A673 (cell line): ENCODE measurements around the gene GJB5. TPM values are rescaled to one million over a fixed set of nuclear protein-coding genes. Genes with fewer than 3 reads are reported as not detected.

ENCODE experiments used
- BruUV-seq: library from RNA; stranded (reverse); fragments of 400-500 nt; replicated peaks from 2 replicates; lab custom pipeline; 2021; lab: Mats Ljungman, UMichigan
- CTCF ChIA-PET: fragments of 300-600 bp; sonication (Branson Sonifier 250); formaldehyde crosslinking; loops from one replicate; lab custom pipeline; 2022; ENCODE audit warnings: antibody characterized with exemption; lab: Charles Lee
- POLR2A ChIA-PET: fragments of 300-600 bp; sonication (Branson Sonifier 250); formaldehyde crosslinking; loops from one replicate; lab custom pipeline; 2022; ENCODE audit warnings: antibody characterized with exemption; ENCODE audit not compliant: low non-redundant PET; lab: Charles Lee
- DNase-seq: peaks from one replicate; pipeline ENCODE4 v3.0.0-alpha.2; 2015; ENCODE audit warnings: low spot score
- H3K27ac ChIP-seq: fragments of 200-600 bp; sonication (generic); 2 replicates; pipeline ENCODE4 v1.5.1; 2016; ENCODE audit warnings: mixed run types, low read depth, mild to moderate bottlenecking, mixed read lengths, antibody characterized with exemption, low read length; ENCODE audit not compliant: poor library complexity, severe bottlenecking
- H3K27me3 ChIP-seq: fragments of 200-600 bp; sonication (generic); replicated peaks from 2 replicates; pipeline ENCODE4 v1.6.1; 2017; ENCODE audit warnings: mixed run types, low read depth, mild to moderate bottlenecking, mixed read lengths, antibody characterized with exemption, low read length; ENCODE audit not compliant: insufficient read depth, poor library complexity
- H3K36me3 ChIP-seq: fragments of 200-600 bp; sonication (generic); 2 replicates; pipeline ENCODE4 v1.6.1; 2016; ENCODE audit warnings: mixed run types, mild to moderate bottlenecking, mixed read lengths, antibody characterized with exemption, low read length; ENCODE audit not compliant: insufficient read depth, poor library complexity, severe bottlenecking
- H3K4me1 ChIP-seq: fragments of 200-600 bp; sonication (generic); 2 replicates; pipeline ENCODE4 v1.6.1; 2017; ENCODE audit warnings: mixed run types, mild to moderate bottlenecking, mixed read lengths, antibody characterized with exemption, low read length; ENCODE audit not compliant: insufficient read depth, poor library complexity, severe bottlenecking
- H3K4me3 ChIP-seq: fragments of 200-600 bp; sonication (generic); 2 replicates; pipeline ENCODE4 v1.5.1; 2016; ENCODE audit warnings: low read depth, mixed run types, mild to moderate bottlenecking, mixed read lengths, low read length; ENCODE audit not compliant: poor library complexity, severe bottlenecking
- H3K9me3 ChIP-seq: fragments of 200-600 bp; sonication (generic); 2 replicates; pipeline ENCODE4 v1.6.1; 2016; ENCODE audit warnings: mixed run types, low read depth, mild to moderate bottlenecking, mixed read lengths, antibody characterized with exemption, low read length; ENCODE audit not compliant: poor library complexity, severe bottlenecking
- EZH2 ChIP-seq: fragments of 200-600 bp; sonication (generic); IDR thresholded peaks from 2 replicates; pipeline ENCODE4 v1.6.1; 2017; ENCODE audit warnings: borderline replicate concordance, low read depth, mild to moderate bottlenecking, mixed read lengths, antibody characterized with exemption, low read length; ENCODE audit not compliant: poor library complexity, severe bottlenecking
- intact Hi-C: fragments of 100-400 bp; cut with micrococcal nuclease; formaldehyde crosslinking; loops from one replicate; pipeline ENCODE4 v1.10.0; 2022; ENCODE audit not compliant: unreplicated experiment
- total RNA-seq: library from RNA; stranded (reverse); gene quantifications from 2 replicates; pipeline ENCODE4 v1.2.3, GENCODE V29; 2021
- TF ChIP-seq, protein P1 (sequence below): fragments of 300-800, 200-600 bp; sonication (generic); conservative IDR thresholded peaks from 2 replicates; pipeline ENCODE4 v1.5.1; 2017; ENCODE audit warnings: low read depth, mild to moderate bottlenecking, antibody characterized with exemption, low read length, moderate library complexity, mixed read lengths

The GJB5 gene
- total RNA-seq, 1 experiment from 2014 or later: not detected

DNA sequence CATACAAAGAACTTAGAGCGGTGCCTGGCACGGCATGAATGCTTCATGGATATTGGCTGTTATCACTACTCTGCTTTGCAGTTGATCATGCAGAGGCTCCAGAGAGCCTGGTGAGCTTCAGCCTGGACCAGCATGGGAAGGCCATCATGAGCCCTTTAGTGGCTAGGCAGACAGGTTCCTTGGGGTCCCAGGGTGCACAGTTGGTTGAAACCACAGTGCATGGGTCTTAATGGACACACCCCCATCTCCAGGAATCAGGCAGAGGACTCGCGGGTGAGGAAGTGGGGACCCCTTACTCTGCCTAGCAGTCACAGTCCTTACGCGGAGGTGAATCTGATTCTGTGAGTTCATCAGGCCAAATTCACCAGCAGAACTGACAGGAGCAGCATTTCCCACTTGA is 1.1 kb downstream of the GJB5 start:
- intact Hi-C loops: no loop called here
- TF ChIP-seq, protein P1, sequence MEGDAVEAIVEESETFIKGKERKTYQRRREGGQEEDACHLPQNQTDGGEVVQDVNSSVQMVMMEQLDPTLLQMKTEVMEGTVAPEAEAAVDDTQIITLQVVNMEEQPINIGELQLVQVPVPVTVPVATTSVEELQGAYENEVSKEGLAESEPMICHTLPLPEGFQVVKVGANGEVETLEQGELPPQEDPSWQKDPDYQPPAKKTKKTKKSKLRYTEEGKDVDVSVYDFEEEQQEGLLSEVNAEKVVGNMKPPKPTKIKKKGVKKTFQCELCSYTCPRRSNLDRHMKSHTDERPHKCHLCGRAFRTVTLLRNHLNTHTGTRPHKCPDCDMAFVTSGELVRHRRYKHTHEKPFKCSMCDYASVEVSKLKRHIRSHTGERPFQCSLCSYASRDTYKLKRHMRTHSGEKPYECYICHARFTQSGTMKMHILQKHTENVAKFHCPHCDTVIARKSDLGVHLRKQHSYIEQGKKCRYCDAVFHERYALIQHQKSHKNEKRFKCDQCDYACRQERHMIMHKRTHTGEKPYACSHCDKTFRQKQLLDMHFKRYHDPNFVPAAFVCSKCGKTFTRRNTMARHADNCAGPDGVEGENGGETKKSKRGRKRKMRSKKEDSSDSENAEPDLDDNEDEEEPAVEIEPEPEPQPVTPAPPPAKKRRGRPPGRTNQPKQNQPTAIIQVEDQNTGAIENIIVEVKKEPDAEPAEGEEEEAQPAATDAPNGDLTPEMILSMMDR: no peak
- TF ChIP-seq EZH2: no peak
- CTCF ChIA-PET: no interaction called here
- Histone ChIP-seq H3K36me3 (no peaks in the 10 kb centered on the region), H3K9me3 (no peaks in the 10 kb centered on the region), H3K4me1 (no peaks in the 10 kb centered on the region), H3K27me3 (peaks cover 4% of the 10 kb centered on the region), H3K27ac (no peak overlapping the region), H3K4me3 (no peak overlapping the region)
- POLR2A ChIA-PET: no interaction called here
- DNase-seq: no peak
- no TSS peak for BruUV-seq

DNA sequence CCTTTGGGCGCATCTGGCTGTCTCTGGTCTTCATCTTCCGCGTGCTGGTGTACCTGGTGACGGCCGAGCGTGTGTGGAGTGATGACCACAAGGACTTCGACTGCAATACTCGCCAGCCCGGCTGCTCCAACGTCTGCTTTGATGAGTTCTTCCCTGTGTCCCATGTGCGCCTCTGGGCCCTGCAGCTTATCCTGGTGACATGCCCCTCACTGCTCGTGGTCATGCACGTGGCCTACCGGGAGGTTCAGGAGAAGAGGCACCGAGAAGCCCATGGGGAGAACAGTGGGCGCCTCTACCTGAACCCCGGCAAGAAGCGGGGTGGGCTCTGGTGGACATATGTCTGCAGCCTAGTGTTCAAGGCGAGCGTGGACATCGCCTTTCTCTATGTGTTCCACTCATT is 2.5 kb downstream of the GJB5 start:
- H3K27me3 ChIP-seq: peaks cover 4% of the 10 kb centered on the region
- no peaks in the 10 kb centered on the region for H3K4me1 ChIP-seq
- intact Hi-C loops: no loop called here
- no peaks in the 10 kb centered on the region for H3K36me3 ChIP-seq
- no peaks in the 10 kb centered on the region for H3K9me3 ChIP-seq
- TF ChIP-seq, protein P1: no peak
- TF ChIP-seq EZH2: no peak
- no peak for DNase-seq
- H3K4me3 ChIP-seq: no peak overlapping the region
- no peak overlapping the region for H3K27ac ChIP-seq
- BruUV-seq: no TSS peak
- ChIA-PET POLR2A (interaction anchor here (0.6 kb wide), 1 partner anchor 78 kb away, joined by 3 read pairs; no protein-coding TSS in a partner anchor), CTCF (no interaction called here)

DNA sequence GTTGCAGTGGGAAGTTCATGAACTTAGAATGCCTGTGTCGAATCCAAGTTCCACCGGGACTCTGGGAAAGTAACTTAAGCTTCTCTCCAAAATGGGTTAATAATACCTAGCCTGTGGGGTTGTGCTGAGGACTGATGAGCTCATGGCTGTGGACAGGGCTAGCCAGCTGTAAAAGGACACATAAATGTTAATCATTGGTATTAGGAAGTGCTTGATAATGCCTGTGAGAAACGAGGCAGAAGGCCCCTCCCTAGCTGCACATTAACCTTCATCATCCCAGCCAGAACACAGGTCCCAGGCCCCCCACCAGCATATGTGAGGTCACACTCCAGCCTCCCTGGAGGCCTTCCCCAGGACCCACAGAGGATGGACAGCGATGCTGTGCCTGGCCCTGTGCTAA is 3.9 kb downstream of the GJB5 start:
- Histone ChIP-seq H3K27ac (no peak overlapping the region), H3K36me3 (no peaks in the 10 kb centered on the region), H3K4me3 (no peak overlapping the region), H3K27me3 (peaks cover 4% of the 10 kb centered on the region), H3K9me3 (no peaks in the 10 kb centered on the region), H3K4me1 (no peaks in the 10 kb centered on the region)
- CTCF ChIA-PET: interaction anchor here (0.9 kb wide), 1 partner anchor 16 kb away, joined by 4 read pairs; no protein-coding TSS in a partner anchor
- DNase-seq: no peak
- no TSS peak for BruUV-seq
- POLR2A ChIA-PET: no interaction called here
- intact Hi-C loops: no loop called here
- TF ChIP-seq, protein P1: no peak
- TF ChIP-seq EZH2: no peak
